ENCODE data around the gene DEPDC7.
"Not testable (repeated sequence)": the region's sequence is repeated elsewhere in the genome, so short reads cannot be mapped to it uniquely, and the experiment has no call there.

The DEPDC7 gene

GRCh38 chr11:33015621-33016551 is at the start of gene DEPDC7:
Gene DEPDC7, plus strand, starts transcription at chr11:33015878. Its CDS starts 78 bp downstream, at chr11:33015956.
- DNase-seq (ENCODE audit: low read depth in 2 of 2): peak; percentile 71 to 74

DNA sequence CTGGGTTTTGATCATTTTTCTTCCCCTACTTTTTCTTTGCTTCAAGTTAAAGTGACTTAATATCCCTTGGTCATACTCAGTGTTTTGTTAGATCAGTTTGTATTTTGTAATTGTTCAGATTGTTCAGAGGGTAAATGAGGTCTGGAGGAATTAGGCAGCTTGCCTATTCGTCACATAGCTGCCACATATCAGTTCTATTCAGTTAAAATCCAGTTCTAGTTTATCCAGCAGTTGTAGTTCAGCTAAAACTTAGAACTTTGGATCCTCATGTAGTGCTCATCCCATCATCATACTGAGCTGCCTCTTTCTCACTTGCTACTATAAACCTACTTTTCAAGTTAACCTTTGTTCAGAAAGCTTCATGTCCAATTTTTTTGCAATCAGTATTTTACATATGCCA is 47.1 kb upstream of the DEPDC7 start:
- no peak for DNase-seq (ENCODE audit: low read depth in 2 of 2)

GRCh38 chr11:32972233-32972632 is 43.4 kb upstream of the DEPDC7 start:
- DNase-seq (ENCODE audit: low read depth in 2 of 2): not testable (repeated sequence)

- DNase-seq (ENCODE audit: low read depth in 2 of 2): no peak
These were observed 42.9 kb upstream of the DEPDC7 start for GRCh38 chr11:32972781-32973180.

- DNase-seq (ENCODE audit: low read depth in 2 of 2): no peak
These were observed 33.1 kb upstream of the DEPDC7 start for GRCh38 chr11:32982626-32983025.

GRCh38 chr11:32983506-32983905 is 32.2 kb upstream of the DEPDC7 start:
- no peak for DNase-seq (ENCODE audit: low read depth in 2 of 2)

GRCh38 chr11:32985600-32985999 is 30.1 kb upstream of the DEPDC7 start:
- no peak for DNase-seq (ENCODE audit: low read depth in 2 of 2)

- no peak for DNase-seq (ENCODE audit: low read depth in 2 of 2)
These were observed 27.8 kb upstream of the DEPDC7 start for GRCh38 chr11:32987851-32988250.

- DNase-seq (ENCODE audit: low read depth in 2 of 2): no peak
These were observed 25.2 kb upstream of the DEPDC7 start for GRCh38 chr11:32990481-32990880.

DNA sequence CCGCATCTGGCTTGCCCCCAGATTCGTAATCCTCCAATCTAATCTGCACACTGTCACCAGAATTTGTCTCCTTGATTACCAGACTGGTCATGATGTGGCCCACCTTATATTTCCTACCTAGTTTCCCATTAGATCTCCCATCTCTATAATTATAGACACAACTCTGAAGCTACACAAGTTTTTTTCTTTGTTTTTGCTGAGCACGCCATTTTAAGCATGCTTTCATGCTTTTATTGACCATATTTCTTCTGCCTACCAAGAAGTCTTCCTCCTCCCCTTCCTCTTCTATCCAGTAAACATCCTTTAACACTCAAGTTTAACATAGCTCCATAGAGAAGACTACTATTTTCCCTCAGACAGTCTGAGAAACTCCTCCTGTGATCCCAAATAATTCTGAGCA is 24.3 kb upstream of the DEPDC7 start:
- DNase-seq (ENCODE audit: low read depth in 2 of 2): no peak

DNA sequence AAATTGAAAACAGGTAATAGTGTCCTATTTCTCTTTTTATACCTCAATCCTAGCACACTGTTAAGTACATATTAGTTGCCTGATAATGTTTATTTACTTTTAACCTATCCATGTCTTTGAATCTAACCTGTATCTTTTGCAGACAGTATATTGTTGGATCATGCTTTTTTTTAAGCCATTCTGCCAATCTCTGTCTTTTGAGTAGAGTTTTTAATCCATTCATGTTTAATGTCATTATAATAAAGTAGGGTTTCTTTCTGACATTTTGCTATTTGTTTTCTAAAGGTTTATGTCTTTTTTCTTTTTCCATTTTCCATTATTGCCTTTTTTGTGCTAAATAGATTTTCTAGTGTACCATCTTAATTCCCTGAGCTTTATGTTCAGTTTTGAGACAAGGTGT is 23.8 kb upstream of the DEPDC7 start:
- no peak for DNase-seq (ENCODE audit: low read depth in 2 of 2)

- no peak for DNase-seq (ENCODE audit: low read depth in 2 of 2)
These were observed 15.5 kb upstream of the DEPDC7 start for GRCh38 chr11:33000181-33000580.

GRCh38 chr11:33001281-33001680 is 14.4 kb upstream of the DEPDC7 start:
- no peak for DNase-seq (ENCODE audit: low read depth in 2 of 2)

DNA sequence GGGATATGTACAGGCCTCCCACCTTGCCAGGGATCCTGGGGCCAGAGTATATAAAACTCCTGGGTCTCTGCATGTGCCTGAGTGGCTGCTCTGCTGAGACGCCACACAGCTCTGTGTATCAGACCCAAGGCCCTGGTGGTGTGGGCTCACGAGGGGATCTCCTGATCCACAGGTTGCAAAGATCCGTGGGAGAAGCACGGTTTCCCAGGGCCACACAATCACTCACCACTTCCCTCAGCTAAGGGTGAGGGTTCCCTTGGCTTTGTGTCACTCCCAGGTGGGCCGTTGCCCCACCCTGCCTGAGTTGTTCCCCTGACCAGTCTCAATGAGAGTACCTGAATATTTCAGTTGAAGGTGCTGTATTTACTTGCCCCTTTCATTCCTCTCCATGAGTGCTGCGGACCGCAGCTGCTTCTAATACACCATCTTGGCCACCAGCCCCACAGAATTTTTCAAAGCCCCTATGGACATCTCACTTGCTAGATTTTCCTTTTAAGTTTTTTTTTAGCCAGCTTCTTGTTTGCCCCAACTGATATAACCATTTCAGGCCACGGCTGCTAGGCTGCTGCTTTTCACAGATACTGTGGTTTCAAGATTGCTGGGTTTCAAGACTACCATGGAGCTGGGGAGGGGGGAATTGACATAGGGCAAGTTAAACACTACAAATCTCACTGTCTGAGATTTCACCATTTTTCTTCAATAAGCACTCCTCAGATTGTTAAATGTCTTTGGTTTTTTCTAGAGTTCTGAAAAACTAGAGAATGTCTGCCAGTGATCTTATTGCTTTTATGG is 13.7 kb upstream of the DEPDC7 start:
- DNase-seq (ENCODE audit: low read depth in 2 of 2): no peak

DNA sequence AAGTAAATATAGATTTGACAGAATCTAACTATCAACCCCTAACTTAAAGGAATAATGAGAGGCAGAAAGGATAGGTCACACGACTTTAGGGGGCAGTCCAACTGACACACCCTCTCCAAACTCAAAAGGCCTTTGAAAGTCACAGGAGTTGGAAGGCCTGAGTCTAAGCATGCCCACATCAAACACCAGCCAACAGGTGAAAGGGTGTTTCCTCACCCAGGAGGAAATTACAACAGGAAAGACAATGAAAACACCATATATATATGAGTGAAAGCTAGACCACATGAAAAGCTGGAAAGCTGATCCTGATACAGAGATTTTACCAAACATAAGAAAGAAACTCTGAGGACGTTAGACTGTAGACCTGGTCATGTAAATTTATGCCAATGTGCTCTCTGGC is 10.5 kb upstream of the DEPDC7 start:
- no peak for DNase-seq (ENCODE audit: low read depth in 2 of 2)

DNA sequence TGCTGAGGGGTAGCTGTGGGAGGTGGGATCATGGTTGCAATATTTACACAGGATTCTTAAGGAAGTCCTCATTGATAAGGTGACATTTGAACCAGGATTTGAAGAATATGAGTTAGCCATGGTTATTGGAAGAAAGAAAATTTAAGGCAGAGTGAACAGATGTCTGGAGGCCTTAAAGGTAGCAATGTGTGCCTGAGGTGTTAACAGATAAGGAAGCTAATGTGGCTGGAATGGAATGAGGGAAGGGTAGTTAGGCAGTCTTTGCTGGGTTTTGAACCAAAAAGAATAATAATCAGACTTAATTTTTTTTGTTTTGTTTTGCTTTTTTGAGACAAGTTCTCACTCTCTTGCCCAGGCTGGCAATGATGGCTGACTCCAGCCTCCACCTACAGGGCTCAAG is 9.7 kb upstream of the DEPDC7 start:
- no peak for DNase-seq (ENCODE audit: low read depth in 2 of 2)

- DNase-seq (ENCODE audit: low read depth in 2 of 2): no peak
These were observed 1.9 kb upstream of the DEPDC7 start for GRCh38 chr11:33013755-33014154.

- DNase-seq (ENCODE audit: low read depth in 2 of 2): no peak
These were observed 976 bp downstream of the DEPDC7 start for GRCh38 chr11:33016654-33017053.

GRCh38 chr11:33017478-33017877 is 1.8 kb downstream of the DEPDC7 start:
- no peak for DNase-seq (ENCODE audit: low read depth in 2 of 2)

- no peak for DNase-seq (ENCODE audit: low read depth in 2 of 2)
These were observed 2.3 kb downstream of the DEPDC7 start for GRCh38 chr11:33017965-33018364.

DNA sequence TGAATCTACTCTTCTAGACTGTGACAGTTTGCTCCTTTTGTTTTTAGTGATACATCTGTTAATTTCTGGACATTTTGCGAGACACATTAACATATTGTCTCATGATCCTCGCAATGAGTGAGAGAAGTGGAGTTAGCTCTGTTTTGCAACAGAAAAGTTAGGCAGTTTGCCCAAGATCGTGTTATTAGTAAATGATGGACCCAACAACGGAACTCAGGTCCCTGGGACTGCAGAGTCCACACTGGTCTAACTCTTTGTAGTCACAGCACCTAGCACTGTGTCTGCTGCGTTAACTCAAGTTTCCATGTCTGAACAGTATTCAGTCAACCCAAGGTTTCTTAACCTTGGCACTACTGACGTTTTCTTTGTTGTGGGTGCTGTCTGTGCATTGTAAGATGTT is 3.2 kb downstream of the DEPDC7 start:
- no peak for DNase-seq (ENCODE audit: low read depth in 2 of 2)

DNA sequence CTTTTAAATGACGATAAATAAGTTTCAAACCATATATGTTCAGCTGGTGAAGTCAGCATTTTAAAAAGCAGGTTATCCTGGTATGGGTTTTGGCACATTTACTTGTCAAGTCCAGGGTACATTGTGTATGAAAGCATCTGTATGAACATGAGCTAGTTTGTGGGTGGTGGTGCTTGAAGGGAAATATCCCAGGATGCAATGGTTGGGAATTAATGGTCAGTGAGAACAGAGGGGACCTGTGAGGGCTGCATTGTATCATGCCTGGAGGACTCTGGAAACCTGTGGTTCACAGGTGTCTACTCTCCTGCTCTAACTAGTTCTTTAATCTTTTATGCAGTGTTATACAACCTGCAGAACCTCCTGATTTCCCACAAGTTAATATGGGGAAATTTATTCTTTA is 5.8 kb downstream of the DEPDC7 start:
- no peak for DNase-seq (ENCODE audit: low read depth in 2 of 2)

DNA sequence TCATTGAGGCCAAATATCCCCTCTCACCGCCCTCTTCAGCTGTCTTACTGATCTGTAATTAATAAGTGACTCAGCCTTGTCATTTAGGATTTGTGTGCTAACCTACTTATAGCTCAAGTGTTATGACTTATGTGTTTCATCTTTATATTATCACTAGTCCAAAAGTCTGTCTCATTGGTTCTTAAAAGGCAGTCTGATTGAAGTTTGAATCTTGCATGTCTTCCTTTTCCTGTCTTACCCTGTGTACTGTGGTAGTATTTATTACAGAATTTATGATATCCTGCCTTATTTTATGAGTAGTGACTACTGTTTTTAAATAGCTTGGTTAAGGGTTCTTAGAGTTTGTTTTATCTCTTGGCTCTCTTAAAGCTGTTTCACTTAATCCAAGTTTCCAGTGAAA is 6.3 kb downstream of the DEPDC7 start:
- DNase-seq (ENCODE audit: low read depth in 2 of 2): no peak
